ENCODE results near the gene TMC1.

DNA sequence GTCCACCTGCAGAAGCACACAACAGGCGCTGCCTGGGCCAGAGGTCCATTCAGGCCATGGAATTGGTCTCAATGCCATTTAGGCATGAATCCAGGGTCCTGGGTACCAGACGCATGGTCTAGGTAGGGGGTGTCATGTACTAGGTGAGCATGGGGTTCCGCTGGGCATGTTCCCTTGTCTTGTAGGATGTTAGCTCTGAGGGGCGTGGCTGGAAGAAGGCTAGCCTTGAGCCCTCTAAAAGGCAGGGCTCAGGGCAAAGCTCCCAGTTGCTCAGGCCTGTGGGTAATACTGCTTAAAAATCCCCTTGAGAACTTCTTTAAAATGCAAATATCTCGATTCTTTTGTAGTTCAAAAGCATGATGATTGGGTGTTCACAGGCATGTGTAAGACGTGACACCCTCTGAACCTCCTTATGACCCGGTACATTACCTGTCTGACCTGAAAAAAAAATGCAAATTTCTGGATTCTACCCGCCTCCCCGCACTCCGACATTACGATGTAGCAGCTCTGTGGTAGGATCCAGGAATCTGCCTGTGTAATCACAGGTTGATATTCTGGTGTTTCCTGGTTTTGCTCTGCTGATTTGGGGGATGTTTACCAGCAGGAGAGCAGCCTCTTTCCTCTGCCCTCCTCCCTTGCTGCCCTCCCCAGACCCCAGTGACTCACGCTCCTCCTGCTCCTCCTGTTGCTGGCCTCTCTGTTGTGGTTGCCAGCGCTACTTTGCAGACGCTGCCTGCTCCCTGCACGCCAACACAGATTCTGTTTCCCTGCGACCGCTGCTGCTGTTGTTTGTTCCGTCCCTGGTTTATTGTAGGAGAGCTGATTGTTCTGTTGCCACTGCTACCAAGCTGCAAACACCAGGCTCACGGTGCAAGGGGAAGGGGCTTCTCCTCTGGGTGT is 5.7 kb downstream of the TMC1 start:
- TF ChIP-seq, protein P1, sequence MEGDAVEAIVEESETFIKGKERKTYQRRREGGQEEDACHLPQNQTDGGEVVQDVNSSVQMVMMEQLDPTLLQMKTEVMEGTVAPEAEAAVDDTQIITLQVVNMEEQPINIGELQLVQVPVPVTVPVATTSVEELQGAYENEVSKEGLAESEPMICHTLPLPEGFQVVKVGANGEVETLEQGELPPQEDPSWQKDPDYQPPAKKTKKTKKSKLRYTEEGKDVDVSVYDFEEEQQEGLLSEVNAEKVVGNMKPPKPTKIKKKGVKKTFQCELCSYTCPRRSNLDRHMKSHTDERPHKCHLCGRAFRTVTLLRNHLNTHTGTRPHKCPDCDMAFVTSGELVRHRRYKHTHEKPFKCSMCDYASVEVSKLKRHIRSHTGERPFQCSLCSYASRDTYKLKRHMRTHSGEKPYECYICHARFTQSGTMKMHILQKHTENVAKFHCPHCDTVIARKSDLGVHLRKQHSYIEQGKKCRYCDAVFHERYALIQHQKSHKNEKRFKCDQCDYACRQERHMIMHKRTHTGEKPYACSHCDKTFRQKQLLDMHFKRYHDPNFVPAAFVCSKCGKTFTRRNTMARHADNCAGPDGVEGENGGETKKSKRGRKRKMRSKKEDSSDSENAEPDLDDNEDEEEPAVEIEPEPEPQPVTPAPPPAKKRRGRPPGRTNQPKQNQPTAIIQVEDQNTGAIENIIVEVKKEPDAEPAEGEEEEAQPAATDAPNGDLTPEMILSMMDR (conservative IDR thresholded peaks at IDR 0.05) = no peak
- no peak for TF ChIP-seq EZH2 (IDR thresholded peaks at IDR 0.05; ENCODE audit: low read depth)

Measured in PC-9 (cell line).